ENCODE data around the gene CTNNAL1.

The CTNNAL1 gene

GRCh38 chr9:109026306-109026705 is 13.0 kb upstream of the CTNNAL1 start:
- ATAC-seq (no peak), DNase-seq (no peak)

GRCh38 chr9:109022873-109023272 is 9.6 kb upstream of the CTNNAL1 start:
- ATAC-seq: no peak
- no peak for DNase-seq

DNA sequence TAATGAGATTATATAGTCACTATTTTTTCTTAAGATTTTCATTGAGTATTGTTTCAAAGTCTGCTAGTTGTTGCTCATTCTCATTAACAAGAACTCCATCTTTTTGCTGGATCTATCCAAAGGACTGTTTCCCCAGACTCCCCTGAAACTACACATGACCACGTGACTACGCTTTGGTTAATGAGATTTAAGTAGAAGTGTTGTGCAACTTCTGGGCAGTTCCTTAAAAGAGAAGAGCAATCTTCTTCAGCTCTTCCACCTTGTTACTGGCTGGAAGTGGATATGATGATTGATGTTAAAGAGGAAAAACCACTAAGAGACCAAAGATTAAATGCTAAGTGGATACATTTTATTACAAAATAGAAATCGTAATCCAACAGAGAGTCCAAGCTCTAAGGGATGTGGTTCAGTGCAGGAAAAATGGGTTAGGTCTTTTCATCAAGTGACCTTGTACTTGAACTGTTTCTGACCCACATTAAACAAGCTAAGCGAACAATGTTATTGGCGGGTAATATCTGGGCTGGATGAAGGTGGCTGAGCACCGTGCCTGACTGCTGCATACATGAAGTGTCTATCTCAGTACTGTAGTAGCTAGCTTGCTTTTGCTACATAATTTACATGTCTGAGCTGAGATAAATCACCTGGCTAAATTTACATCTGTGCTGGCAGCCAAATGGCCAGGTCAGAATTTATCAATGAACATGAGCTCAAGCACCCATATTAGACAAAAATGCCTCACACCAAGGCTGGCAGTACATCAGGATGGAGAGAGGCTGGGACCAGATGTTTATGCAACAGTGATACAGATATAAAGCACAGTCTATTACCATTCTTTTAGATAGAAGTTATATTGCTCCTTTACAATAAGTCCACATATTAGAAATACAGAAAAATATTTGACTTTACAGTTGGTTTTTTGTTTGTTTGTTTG is 7.5 kb upstream of the CTNNAL1 start:
- ATAC-seq (no peak), DNase-seq (no peak)

DNA sequence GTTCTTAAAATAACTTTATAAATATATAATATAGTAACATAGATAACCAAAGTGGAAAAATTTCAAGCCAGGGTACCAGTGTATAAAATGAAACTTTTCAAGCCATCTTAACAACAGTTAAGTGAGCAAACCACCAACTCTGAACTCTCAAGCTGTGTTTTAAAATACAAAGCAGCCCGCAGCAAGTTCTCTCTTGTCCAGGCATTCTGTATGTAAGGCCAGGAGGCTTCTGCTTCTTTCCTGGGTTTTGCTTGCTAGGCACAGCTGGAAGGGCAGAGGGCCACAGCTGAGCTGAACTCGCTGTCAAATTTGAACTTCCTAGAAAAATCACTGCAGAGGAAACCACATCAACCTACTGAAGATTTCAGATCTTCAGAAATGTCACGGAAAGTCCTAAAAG is 6.8 kb upstream of the CTNNAL1 start:
- ATAC-seq (no peak), DNase-seq (no peak)

DNA sequence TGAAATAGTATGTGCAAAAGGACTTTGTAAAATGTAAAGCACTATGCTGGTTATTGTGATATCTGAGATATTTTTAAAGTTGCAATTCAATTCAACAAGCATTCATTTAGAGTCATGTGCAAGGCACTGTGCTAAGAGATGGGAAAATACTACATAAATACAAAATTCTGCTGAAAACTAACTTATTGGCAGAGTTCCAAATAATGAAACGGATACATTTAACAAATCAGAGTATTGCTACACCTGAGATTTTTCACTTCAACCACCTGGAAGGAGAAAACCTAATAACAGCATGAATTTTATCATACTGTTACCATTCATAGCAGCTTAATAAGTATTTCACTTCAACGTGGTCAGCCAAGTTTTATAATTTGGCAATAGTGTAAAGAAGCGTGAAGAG is 6.1 kb upstream of the CTNNAL1 start:
- ATAC-seq (no peak), DNase-seq (no peak)

- ATAC-seq: no peak
Measured at GRCh38 chr9:109017493-109017892, 4.2 kb upstream of the CTNNAL1 start.

GRCh38 chr9:109017061-109017460 is 3.8 kb upstream of the CTNNAL1 start:
- no peak for ATAC-seq
- DNase-seq: no peak

More at GRCh38 chr9:109017493-109017892, 4.2 kb upstream of the CTNNAL1 start:
- no peak for DNase-seq

- no peak for DNase-seq
- no peak for ATAC-seq
Measured at GRCh38 chr9:109016132-109016531, 2.8 kb upstream of the CTNNAL1 start.

DNA sequence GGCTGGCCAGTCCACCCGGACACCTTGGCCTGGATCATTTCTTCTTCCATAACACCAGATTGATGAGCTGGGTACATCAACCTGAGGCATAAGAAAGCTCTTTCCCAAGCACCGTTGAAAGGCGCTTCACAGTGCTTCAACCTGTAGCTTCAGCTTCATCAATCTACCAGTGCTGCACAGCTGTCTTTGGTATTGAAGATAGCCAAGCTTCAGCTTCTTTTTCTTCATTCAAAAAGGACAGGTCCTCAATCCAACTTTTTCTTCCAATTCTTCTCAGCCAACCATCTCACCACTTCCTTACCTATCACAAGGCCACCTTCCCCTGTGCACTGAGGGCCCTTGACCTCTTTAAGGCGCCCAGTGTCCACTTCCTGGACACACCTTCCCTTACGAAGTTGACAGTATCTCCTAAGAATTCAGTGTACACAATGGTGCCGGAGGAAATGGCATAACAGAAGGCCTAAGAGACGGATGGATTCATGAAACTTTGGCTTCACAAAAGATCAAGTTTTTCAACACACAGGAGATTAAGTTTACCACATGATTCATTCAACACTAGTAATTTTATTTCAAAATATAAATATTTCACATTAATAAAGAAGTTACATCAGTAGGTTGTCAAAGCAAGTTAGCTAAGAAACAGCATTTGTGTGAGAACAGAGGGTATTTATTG is 1.4 kb upstream of the CTNNAL1 start:
- DNase-seq: no peak
- no peak for ATAC-seq

GRCh38 chr9:109013679-109014607 is 644 bp upstream of the CTNNAL1 start:
- ATAC-seq (no peak), DNase-seq (no peak)

DNA sequence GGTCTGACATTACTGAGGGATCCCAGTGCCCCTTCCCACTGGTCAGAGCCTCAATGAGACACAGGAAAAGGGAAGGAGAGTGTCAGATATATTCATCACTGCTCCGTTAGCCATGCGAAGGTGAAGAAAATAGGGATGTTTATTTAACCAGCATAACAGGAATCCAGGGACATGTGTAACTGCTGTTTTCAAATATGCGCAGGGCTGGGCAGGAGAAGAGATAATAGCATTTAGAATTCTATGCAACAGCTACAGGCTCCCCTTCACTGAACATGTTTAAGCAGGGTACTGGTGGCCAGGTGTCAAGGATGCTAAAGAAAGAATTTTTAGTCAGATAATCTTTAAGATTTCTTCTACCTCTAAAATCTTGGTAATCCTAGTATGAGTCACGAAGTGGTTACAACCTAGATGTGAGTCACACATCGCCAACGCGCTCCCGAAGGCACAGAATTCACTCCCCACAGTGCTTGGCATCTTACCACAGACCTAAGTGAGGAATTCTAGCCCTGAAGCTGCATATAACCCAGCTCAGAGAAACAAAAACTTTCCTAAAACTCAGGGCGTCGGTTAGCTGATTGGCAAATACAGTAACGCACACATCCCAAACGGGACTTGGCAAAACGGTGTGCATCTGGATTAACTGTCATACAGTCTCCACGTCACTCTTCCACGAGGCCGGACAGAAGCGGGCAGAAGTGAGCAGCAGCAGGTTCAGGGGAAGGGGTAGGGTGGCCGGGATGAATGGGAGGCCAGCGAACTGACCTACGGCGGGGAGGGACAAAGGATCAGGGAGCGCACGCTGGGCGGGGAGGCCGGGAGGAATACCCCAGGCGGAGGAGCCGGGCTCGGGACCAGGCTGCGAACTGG is 1.1 kb downstream of the CTNNAL1 start:
- ATAC-seq (peak; percentile 44), DNase-seq (peak; percentile 48)

DNA sequence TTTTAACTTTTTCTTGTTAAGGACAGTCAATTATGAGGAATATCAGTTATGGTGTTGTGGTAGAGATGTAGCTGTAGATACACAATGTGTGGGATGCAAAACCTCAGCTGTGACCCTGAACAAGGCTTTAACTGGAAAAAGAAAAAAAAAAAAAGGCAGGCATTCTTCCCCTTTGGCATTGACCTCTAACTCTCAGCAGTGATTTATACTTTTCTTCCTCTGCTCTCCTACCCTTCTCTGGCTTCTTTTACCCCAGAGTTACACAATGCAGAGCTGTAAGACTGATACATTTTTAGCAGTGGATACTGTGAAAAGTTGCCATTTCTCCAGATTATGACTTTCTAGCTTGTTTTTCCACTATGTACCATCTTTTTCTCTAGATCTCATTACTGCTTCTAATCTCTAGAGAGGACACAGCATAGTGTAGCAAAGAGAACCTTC is 2.0 kb downstream of the CTNNAL1 start:
- ATAC-seq (no peak), DNase-seq (no peak)

DNA sequence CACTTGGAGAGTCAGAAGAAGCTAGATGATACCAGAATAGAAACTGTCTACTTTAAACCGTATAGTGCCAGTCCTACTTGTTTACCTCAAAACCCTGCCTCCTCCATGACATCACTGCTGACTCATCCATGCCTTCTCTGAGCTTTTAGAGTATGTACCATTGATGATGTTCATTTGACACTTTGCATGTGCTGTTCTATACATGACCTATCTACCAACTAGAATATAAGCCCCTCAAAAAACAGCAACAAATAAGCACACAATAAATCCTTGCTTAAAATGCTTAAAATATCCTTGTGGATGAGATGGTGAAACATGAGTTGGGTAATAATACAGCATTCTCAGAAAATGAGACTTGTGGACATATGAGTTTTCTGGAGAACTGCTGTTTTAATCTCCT is 2.6 kb downstream of the CTNNAL1 start:
- DNase-seq (peak; percentile 61), ATAC-seq (peak; percentile 29)

- DNase-seq: no peak
- ATAC-seq: no peak
Measured at GRCh38 chr9:109005678-109006077, 7.6 kb downstream of the CTNNAL1 start.

GRCh38 chr9:109003116-109003515 is 10.2 kb downstream of the CTNNAL1 start:
- ATAC-seq (no peak), DNase-seq (no peak)

- ATAC-seq: no peak
Measured at GRCh38 chr9:109002141-109002540, 11.2 kb downstream of the CTNNAL1 start.

DNA sequence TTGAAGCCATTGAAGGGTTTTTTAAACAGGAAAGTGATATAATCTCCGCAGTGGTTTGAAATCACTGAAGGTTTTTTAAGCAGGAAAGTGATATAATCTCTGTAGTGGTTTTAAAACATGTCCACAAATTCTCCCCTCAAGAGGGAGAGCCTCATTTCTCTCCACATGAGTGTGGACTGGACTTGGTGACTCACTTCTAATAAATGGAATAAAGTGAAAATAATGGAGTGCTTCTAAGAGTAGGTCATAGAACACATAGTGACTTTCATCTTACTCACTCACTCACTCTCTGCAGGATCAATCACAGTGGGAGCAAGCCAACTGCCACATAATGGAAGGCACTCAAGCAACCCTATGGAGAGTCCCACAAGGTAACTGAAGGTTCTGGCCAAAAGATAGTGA is 12.0 kb downstream of the CTNNAL1 start:
- DNase-seq (no peak), ATAC-seq (no peak)

More at GRCh38 chr9:109002141-109002540, 11.2 kb downstream of the CTNNAL1 start:
- DNase-seq: no peak

- no peak for DNase-seq
- ATAC-seq: no peak
Measured at GRCh38 chr9:108997112-108997511, 16.2 kb downstream of the CTNNAL1 start.

DNA sequence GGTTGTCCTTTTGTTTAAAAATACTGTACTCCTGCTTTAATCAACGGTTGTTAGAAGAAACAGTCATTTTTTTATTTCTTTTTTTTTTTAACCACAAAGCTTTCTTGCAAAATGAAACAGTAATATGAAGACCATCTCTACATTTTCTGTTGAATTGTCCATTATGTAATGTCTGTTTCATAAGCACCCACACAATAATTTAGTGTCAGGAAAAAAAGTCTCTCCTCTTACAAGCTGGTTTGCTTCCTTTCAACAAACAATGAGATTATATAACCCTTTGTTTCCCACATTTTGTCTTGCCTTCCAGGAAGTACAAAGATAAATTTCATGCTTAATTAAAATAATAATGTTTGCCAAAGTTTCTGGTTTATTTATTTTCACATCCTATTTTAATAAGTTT is 16.7 kb downstream of the CTNNAL1 start:
- DNase-seq: no peak
- ATAC-seq: no peak

DNA sequence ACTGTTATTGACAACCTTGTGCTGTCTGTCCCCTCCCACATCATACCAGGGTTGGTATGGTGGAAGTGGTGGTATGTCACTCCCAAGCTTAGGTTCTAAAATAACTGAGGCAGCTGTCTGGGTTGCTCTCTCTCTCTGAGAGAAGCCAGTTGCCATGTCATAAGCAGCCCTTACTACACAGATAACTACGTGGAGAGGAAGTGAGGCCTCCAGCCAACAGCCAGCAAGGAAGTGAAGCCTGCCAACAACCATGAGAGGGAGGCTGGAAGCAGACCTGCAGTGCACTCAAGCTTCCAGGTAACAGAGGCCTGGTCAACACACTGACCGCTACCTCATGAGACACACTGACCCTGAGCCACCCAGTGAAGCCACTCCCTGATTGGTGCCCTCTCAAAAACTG is 18.6 kb downstream of the CTNNAL1 start:
- ATAC-seq: peak; percentile 28
- DNase-seq: no peak

- no peak for DNase-seq
- no peak for ATAC-seq
Measured at GRCh38 chr9:108991479-108991878, 21.8 kb downstream of the CTNNAL1 start.

All from stimulated activated naive CD8-positive, alpha-beta T cell treated with anti-CD3 and anti-CD28 coated beads, Interleukin-15, Interleukin-2, amounts not matched to agents 100 U/mL and 50 U/mL, for 24 hours (primary cell).